Left colon (tissue), 2 donors: ENCODE data around the gene TEDC1. TPM values are rescaled to one million over a fixed set of nuclear protein-coding genes. Genes with fewer than 3 reads are reported as not detected.
A peak's percentile ranks its signal among the peaks of the same experiment; 100 is the strongest.

Source experiments
- ATAC-seq: fragments of 200-7000 bp; cut with Tn5 transposase; one replicate; pipeline ENCODE4 v1.9.1; 2020; ENCODE audit warnings: mild to moderate bottlenecking, moderate library complexity
- DNase-seq, 2 donors: peaks; one replicate each; pipeline ENCODE4 v3.0.0-alpha.2; 2020
- intact Hi-C, 2 donors: fragments of 100-400 bp; cut with DNase I in 1 of 2; cut with micrococcal nuclease in 1 of 2; formaldehyde crosslinking; loops; one replicate each; pipeline versions ENCODE4 v1.11.2 to v1.14.0; 2022; cut with DNase I, micrococcal nuclease
- total RNA-seq, 2 donors: library from RNA; stranded (reverse); fragmentation: NEBNext Ultra II Directional; extraction: Animal tissue kit (Norgen Biotek cat#: 25700); gene quantifications; one replicate each; pipeline ENCODE4 v1.2.1, GENCODE V29; 2021
- donor health status: DM: no; HTN: no; CAD: no.
- donor health status: DM: yes; HTN: yes; CAD: no.

TEDC1 gene
- total RNA-seq, 2 donors from 2014 or later, result 15.7 to 25.8 TPM

GRCh38 chr14:105455766-105456660 lies 35.0 kb upstream of the TEDC1 start:
- intact Hi-C loops, result no loop called here
- DNase-seq (no peak), ATAC-seq (peak; percentile 48)

DNA sequence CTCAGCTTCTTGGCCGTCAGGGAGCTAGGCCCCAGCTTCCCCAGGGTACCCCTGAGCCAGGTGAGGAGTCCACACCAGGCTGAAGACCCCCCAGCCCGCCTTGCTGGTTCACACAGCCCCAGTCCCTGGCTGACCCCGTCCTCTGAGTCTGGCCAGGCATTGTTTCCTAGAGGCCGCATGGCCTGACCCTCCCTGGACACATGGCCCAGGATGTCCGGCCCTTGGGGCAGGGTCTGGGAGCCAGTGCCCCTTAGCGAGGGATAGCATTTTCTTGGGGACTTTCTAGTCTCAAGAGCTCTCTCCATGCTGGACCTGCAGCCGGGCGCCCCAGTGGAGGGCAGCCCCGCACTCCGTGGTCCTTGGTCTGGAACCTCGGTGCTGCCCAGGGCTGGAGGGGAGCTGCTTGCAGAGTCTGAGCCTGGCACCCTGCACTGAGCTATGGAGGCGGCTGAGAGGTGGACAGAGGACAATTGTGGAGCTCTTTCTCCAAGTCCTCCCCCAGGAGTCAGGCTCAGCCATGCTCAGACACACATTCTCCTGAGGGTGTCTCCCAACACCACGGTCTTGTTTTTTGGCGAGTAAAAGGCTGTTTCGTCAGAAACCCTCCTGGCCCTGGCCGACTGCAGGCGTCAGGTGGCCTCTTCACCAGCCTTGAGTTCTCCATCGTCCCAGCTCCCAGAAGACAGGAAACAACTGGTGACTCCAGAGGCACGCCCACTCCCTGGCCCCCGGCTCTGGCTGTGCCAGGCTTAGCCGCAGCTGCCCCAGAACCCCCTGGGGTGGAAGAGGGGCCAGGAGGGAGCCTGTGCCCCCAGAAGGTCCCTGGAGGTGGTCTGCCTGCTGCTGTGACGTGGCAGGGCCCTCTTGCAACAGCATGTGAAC lies 34.1 kb upstream of the TEDC1 start:
- no peak for ATAC-seq
- no peak for DNase-seq
- intact Hi-C loops, result no loop called here

DNA sequence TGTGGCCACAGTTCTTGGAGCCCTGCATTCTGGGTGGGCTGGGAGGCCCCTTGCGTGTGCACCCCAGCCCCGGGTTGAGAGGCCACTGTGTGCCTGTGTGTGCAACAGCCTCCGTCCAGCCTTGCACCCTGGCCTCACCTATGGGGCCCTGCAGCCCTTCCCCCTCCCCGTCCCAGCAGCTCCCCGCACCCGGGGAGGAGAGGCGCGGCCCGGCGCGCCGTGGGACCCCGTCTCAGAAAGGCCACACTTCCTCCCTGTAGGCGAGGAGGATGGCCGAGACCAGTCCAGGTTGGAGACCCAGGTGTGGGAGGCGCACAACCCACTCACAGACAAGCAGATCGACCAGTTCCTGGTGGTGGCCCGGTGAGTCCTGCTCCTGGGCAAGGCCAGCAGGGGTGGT lies 33.0 kb upstream of the TEDC1 start:
- no peak for DNase-seq
- intact Hi-C loops, result no loop called here
- no peak for ATAC-seq

DNA sequence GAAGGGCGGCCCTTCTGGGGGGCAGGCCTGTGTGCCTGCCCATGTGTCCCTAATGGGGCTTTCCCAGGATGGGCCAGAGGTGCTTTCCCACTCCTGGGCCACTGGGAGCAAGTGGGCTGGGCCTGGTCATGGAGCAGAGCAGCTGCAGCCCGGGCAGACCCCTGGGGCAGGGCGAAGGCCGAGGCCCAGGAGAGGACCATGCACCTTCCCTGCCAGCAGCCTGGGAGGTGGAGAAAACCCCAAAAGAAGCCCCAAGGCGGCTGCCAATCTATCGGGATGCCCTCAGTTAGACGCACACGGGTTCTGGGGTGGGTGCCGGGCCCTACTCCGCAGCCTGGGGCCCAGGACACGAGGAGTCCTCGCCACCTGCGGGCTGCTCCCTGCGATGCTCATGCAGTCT lies 32.5 kb upstream of the TEDC1 start:
- DNase-seq (no peak), ATAC-seq (no peak)
- intact Hi-C loops, result no loop called here

DNA sequence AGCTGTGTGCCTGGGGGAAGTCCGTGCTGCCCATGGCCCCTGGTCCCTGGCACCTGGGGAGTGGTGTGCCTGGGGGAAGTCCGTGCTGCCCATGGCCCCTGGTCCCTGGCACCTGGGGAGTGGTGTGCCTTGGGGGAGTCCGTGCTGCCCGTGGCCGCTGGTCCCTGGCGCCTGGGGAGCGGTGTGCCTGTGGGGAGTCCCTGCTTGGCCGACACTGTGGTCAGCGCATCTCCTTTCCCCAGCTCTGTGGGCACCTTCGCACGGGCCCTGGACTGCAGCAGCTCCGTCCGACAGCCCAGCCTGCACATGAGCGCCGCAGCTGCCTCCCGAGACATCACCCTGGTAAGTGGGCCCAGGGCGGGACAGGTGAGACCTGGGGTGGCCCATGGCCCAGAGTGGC lies 30.9 kb upstream of the TEDC1 start:
- ATAC-seq (no peak), DNase-seq (no peak)
- intact Hi-C loops, result loop anchor here in 1 of 2 donors (10.0 kb wide), 1 partner anchor 45 kb away; the partner anchor contains the start of gene MTA1

- no peak for DNase-seq
- intact Hi-C loops, result loop anchor here in 1 of 2 donors (10.0 kb wide), 1 partner anchor 46 kb away; the partner anchor contains the start of gene MTA1
- ATAC-seq, result no peak
These were observed 30.4 kb upstream of the TEDC1 start for GRCh38 chr14:105460616-105461015.

DNA sequence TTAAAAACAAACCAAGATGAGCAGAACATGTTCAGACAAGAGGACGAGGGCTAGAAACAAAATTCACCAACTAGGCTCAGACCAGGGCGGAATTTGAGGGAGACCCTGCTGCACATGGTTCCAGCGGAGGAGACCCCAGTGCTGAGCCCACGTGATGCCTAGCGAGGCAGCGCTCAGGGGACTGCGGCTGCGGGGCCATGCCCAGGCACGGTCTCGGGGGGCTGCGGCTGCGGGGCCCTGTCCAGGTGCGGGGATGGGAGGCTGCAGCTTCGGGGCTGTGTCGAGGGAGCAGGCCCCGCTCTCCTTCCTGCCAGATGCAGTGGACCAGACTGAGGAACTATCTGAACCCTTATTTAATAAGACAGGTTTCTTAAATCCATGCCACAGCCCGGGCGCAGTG lies 29.1 kb upstream of the TEDC1 start:
- intact Hi-C loops, result loop anchor here in 1 of 2 donors (10.0 kb wide), 1 partner anchor 47 kb away; the partner anchor contains the start of gene MTA1
- DNase-seq (no peak), ATAC-seq (no peak)

- intact Hi-C loops, result loop anchor here in 1 of 2 donors (10.0 kb wide), 1 partner anchor 50 kb away; the partner anchor contains the start of gene MTA1
- DNase-seq (no peak), ATAC-seq (no peak)
These were observed 26.5 kb upstream of the TEDC1 start for GRCh38 chr14:105464501-105464900.

DNA sequence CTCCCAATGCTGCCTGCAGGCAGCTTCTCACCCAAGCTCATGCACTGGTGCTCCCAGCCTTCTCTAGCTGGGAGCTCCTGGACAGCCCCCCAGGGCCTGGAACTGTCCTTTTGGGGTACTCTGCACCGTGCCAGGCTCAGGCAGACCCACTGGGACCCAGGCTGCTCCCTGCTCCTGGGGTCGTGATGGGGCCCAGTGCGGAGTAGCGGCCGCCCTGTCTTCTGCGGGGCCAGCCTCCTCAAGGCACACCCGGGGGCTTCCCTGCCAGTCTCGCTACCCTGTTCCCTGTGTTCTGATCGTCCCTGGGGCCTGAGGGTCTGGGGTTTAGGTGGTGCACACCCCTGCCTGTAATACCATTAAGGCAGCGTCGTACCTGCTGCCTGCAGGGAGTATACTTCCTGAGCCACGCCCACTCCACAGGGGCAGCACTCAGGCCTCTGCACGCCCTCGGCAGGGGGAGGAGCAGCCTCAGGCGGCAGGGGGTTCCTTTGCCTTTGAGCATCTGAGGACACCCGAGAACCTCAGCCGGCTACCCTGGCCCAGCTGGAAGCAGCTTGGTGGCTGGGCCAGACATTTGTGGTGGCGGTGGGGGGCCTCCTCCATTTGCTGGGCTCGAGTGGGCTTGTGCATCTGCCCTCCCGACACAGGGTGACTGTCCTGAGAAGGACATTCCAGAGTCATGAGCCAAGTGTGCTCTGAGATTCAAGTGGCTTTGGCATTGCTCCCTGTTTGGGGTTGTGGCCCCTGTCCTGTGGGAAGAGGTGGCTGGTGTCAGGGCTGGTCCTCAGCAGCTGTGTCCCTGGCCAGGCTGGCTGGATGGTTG lies 25.6 kb upstream of the TEDC1 start:
- intact Hi-C loops, result loop anchor here in 1 of 2 donors (10.0 kb wide), 1 partner anchor 51 kb away; the partner anchor contains the start of gene MTA1
- ATAC-seq, result no peak

DNA sequence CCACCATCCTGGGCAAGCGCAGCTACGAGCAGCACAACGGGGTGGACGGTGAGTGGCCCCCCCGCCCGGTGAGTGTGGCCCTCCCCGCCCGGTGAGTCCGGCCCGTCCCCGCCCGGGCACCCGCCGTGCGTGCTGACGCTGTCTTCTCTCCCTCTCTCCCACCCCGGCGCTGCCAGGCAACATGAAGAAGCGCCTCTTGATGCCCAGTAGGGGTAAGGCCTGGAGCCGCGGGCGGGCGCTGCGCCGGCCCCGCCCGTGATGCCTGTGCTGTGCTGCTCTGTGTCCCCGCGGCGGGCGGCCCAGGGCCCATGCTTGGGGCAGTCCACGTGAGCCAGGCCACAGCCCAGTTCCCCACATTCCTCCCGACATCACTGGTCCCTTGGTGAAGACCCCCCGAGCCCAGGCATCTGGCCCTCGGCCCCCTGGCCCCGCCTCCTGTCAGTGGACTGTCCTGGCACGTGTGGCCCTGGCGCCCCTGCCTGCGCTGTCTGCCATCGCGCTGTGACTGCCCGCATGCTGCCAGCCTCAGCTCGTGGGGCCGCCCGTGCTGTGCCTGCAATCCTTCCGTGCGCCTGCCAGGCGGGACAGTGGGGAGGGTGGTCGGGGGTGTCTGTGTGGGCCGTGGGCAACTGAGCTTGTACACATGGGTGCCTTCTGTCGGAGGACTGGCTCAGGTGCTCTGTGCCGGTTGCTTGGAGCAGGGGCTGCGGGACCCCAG lies 24.4 kb upstream of the TEDC1 start:
- intact Hi-C loops, result loop anchor here in 1 of 2 donors (10.0 kb wide), 1 partner anchor 52 kb away; the partner anchor contains the start of gene MTA1
- DNase-seq (no peak), ATAC-seq (no peak)

More for the DNA sequence above, 25.6 kb upstream of the TEDC1 start:
- no peak for DNase-seq

DNA sequence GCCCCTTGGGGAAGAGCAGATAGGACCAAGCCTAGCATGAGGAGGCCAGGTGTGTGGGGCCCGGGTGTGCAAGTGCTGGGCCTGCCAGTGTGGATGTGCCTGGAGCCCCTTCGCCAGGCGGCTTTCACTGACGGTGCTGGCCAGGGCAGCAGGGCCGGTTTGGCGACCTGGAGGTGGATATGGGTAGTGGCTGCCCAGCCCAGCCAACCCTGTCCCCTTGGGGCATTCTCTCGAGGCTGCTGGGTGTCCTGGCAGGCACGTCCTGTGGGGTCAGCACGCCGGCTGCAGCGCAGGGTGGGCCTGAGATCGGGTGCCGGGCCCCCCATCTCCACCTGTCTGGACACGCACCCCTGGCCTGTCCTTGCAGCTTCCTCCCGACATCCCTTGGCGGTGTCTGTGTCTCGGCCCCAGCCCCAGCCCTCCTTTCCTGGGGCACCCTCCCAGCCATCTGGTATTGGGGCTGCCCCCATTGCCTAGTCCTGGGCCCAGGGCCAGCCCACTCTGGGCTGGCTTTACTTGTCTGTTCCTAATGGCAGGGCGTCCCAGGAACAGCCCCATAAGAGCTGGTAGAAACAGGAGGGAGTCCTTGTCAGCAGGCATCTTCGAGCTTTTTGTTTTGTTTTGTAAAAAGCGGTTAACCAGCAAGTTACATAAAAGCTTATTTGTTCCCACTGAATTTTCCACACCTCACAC lies 23.7 kb upstream of the TEDC1 start:
- DNase-seq (no peak), ATAC-seq (no peak)
- intact Hi-C loops, result loop anchor here in 1 of 2 donors (10.0 kb wide), 1 partner anchor 53 kb away; the partner anchor contains the start of gene MTA1

- intact Hi-C loops, result loop anchor here in 1 of 2 donors (10.0 kb wide), 1 partner anchor 53 kb away; the partner anchor contains the start of gene MTA1
- DNase-seq, result no peak
- ATAC-seq, result no peak
These were observed 23.0 kb upstream of the TEDC1 start for GRCh38 chr14:105467942-105468471.

GRCh38 chr14:105468621-105469241 lies 22.3 kb upstream of the TEDC1 start:
- DNase-seq (no peak), ATAC-seq (no peak)
- intact Hi-C loops, result loop anchor here in 1 of 2 donors (10.0 kb wide), 1 partner anchor 54 kb away; the partner anchor contains the start of gene MTA1

GRCh38 chr14:105469456-105470349 lies 21.3 kb upstream of the TEDC1 start:
- ATAC-seq (no peak), DNase-seq (no peak)

More at GRCh38 chr14:105469456-105470349, 21.3 kb upstream of the TEDC1 start:
- intact Hi-C loops, result loop anchor here in 1 of 2 donors (10.0 kb wide), 1 partner anchor 55 kb away; the partner anchor contains the start of gene MTA1
